SU-DHL-6 (cell line): ENCODE data around the gene ARL4D.

ENCODE experiments used
- CTCF ChIP-seq: fragments of 200-600 bp; sonication (generic); IDR thresholded peaks from one replicate; pipeline ENCODE4 v1.5.1; 2017; ENCODE audit warnings: antibody characterized with exemption, mild to moderate bottlenecking, low read length, moderate library complexity; ENCODE audit not compliant: insufficient read depth, poor library complexity, severe bottlenecking
- EZH2phosphoT487 ChIP-seq: fragments of 200-600 bp; sonication (generic), shearing (Covaris generic); conservative IDR thresholded peaks from 2 replicates; pipeline ENCODE4 v1.6.1; 2018; ENCODE audit warnings: mild to moderate bottlenecking, antibody characterized with exemption, low read length, moderate library complexity, mixed read lengths

GRCh38 chr17:43389046-43389947 is 9.5 kb upstream of the ARL4D start:
- peak; percentile 64 for TF ChIP-seq CTCF
- TF ChIP-seq EZH2phosphoT487: no peak
